Pons (tissue), 1 donor: ENCODE data around the gene DPAGT1.
A peak's percentile ranks its signal among the peaks of the same experiment; 100 is the strongest.
"Not testable (repeated sequence)": the region's sequence is repeated elsewhere in the genome, so short reads cannot be mapped to it uniquely, and the experiment has no call there.

Experiments
- DNase-seq: peaks from one replicate; pipeline ENCODE4 v3.0.0-alpha.2; 2016; ENCODE audit warnings: low spot score

Gene DPAGT1

GRCh38 chr11:119101759-119102423, at the start of gene DPAGT1:
Gene DPAGT1 (minus strand): TSS chr11:119101853. CDS start chr11:119101655, 198 bp downstream.
- DNase-seq, result peak; percentile 98

- DNase-seq, result no peak
These were observed 48.2 kb upstream of the DPAGT1 start for GRCh38 chr11:119149786-119150275.

GRCh38 chr11:119149018-119149785, 47.5 kb upstream of the DPAGT1 start, which contains the start of gene ABCG4:
Gene ABCG4 (plus strand): TSS chr11:119149052. CDS start chr11:119149966, 914 bp downstream.
- DNase-seq, result no peak

GRCh38 chr11:119148720-119149017, 47.0 kb upstream of the DPAGT1 start:
- no peak for DNase-seq

- no peak for DNase-seq
These were observed 46.1 kb upstream of the DPAGT1 start for GRCh38 chr11:119147604-119148333.

- DNase-seq, result no peak
These were observed 43.9 kb upstream of the DPAGT1 start for GRCh38 chr11:119145551-119145950.

GRCh38 chr11:119144825-119145486, 43.3 kb upstream of the DPAGT1 start:
- DNase-seq, result peak; percentile 46

GRCh38 chr11:119139276-119139675, 37.6 kb upstream of the DPAGT1 start:
- not testable (repeated sequence) for DNase-seq

GRCh38 chr11:119134389-119134978, 32.8 kb upstream of the DPAGT1 start:
- no peak for DNase-seq

- no peak for DNase-seq
These were observed 29.0 kb upstream of the DPAGT1 start for GRCh38 chr11:119130662-119131061.

- no peak for DNase-seq
These were observed 25.1 kb upstream of the DPAGT1 start for GRCh38 chr11:119126675-119127268.

GRCh38 chr11:119125821-119126220, 24.2 kb upstream of the DPAGT1 start:
- DNase-seq, result no peak

GRCh38 chr11:119121811-119122124, 20.1 kb upstream of the DPAGT1 start:
- DNase-seq, result no peak

GRCh38 chr11:119121008-119121810, 19.6 kb upstream of the DPAGT1 start, which contains the start of gene HINFP:
Gene HINFP (plus strand): TSS chr11:119121580. CDS start chr11:119126945, 5,365 bp downstream.
- DNase-seq, result peak; percentile 99

GRCh38 chr11:119120639-119121007, 19.0 kb upstream of the DPAGT1 start:
- DNase-seq, result peak; percentile 60

- no peak for DNase-seq
These were observed 17.3 kb upstream of the DPAGT1 start for GRCh38 chr11:119118946-119119345.

- no peak for DNase-seq
These were observed 16.6 kb upstream of the DPAGT1 start for GRCh38 chr11:119118227-119118626.

GRCh38 chr11:119117004-119117706, 15.5 kb upstream of the DPAGT1 start:
- DNase-seq, result no peak

GRCh38 chr11:119116601-119117000, 14.9 kb upstream of the DPAGT1 start:
- no peak for DNase-seq

- no peak for DNase-seq
These were observed 14.6 kb upstream of the DPAGT1 start for GRCh38 chr11:119116235-119116594.
